Hepatocyte (in vitro differentiated cells): ENCODE measurements around the gene PRDM16. TPM values are rescaled to one million over a fixed set of nuclear protein-coding genes. Genes with fewer than 3 reads are reported as not detected.

ENCODE experiments used
- DNase-seq: peaks from one replicate; pipeline ENCODE4 v3.0.0-alpha.2; 2016; ENCODE audit warnings: low spot score
- H2AFZ ChIP-seq: fragments of 200-600 bp; sonication (generic); 2 replicates; pipeline ENCODE4 v1.6.0; 2016; ENCODE audit warnings: antibody characterized with exemption, mild to moderate bottlenecking
- H3K27ac ChIP-seq: fragments of 200-600 bp; sonication (generic); 2 replicates; pipeline ENCODE4 v1.5.1; 2016; ENCODE audit warnings: mild to moderate bottlenecking
- H3K27me3 ChIP-seq: fragments of 200-600 bp; sonication (generic); 2 replicates; pipeline ENCODE4 v1.6.1; 2016
- H3K36me3 ChIP-seq: fragments of 200-600 bp; sonication (generic); replicated peaks from 2 replicates; pipeline ENCODE4 v1.5.1; 2016; ENCODE audit warnings: low read depth; ENCODE audit not compliant: insufficient read depth
- H3K4me1 ChIP-seq: fragments of 200-600 bp; sonication (generic); 2 replicates; pipeline ENCODE4 v1.5.1; 2016; ENCODE audit warnings: mild to moderate bottlenecking, moderate library complexity; ENCODE audit not compliant: insufficient read depth
- H3K4me2 ChIP-seq: fragments of 200-600 bp; sonication (generic); 2 replicates; pipeline ENCODE4 v1.6.0; 2016
- H3K4me3 ChIP-seq: fragments of 200-600 bp; sonication (generic); 2 replicates; pipeline ENCODE4 v1.5.1; 2016; ENCODE audit warnings: mild to moderate bottlenecking
- H3K79me2 ChIP-seq: fragments of 200-600 bp; sonication (generic); 2 replicates; pipeline ENCODE4 v1.6.0; 2017; ENCODE audit warnings: mild to moderate bottlenecking
- H3K9me2 ChIP-seq: fragments of 200-600 bp; sonication (generic); replicated peaks from 2 replicates; pipeline ENCODE4 v1.6.0; 2017; ENCODE audit warnings: mild to moderate bottlenecking; ENCODE audit not compliant: insufficient read depth
- H3K9me3 ChIP-seq: fragments of 200-600 bp; sonication (generic); 2 replicates; pipeline ENCODE4 v1.5.1; 2016; ENCODE audit warnings: low read depth, mild to moderate bottlenecking
- H4K20me1 ChIP-seq: fragments of 200-600 bp; sonication (generic); 2 replicates; pipeline ENCODE4 v1.6.0; 2016; ENCODE audit warnings: mild to moderate bottlenecking; ENCODE audit not compliant: insufficient read depth, poor library complexity, severe bottlenecking
- CTCF ChIP-seq: fragments of 200-600 bp; sonication (generic); IDR thresholded peaks from 2 replicates; pipeline ENCODE4 v1.5.1; 2016; ENCODE audit warnings: antibody characterized with exemption, mild to moderate bottlenecking; ENCODE audit not compliant: poor library complexity
- EZH2 ChIP-seq: fragments of 200-600 bp; sonication (generic); IDR thresholded peaks from 2 replicates; pipeline ENCODE4 v1.6.1; 2016; ENCODE audit warnings: antibody characterized with exemption, mild to moderate bottlenecking, borderline replicate concordance
- EZH2phosphoT487 ChIP-seq: fragments of 200-600 bp; sonication (generic); IDR thresholded peaks from one replicate; pipeline ENCODE4 v1.6.1; 2018; ENCODE audit warnings: antibody characterized with exemption, mild to moderate bottlenecking, low read depth, moderate library complexity; ENCODE audit not compliant: unreplicated experiment, severe bottlenecking
- whole genome bisulfite sequencing: methylation state at CpG from one replicate; pipeline ENCODE4 v1.1.6; 2016; ENCODE audit warnings: low lambda C conversion rate; ENCODE audit errors: missing lambda C conversion rate; 5-methylcytosine and 5-hydroxymethylcytosine counted together
- polyA plus RNA-seq: library from polyadenylated mRNA; unstranded; fragments of >200 nt; fragmentation: Nextera tagmentation; extraction: Ambion mirVana; gene quantifications from 2 replicates; pipeline ENCODE4 v1.2.1, GENCODE V29; 2016
- total RNA-seq: library from RNA; depleted of rRNA; stranded (reverse); fragments of >200 nt; gene quantifications from 2 replicates; pipeline ENCODE4 v1.2.3, GENCODE V29; 2014

Gene PRDM16
- total and polyA plus RNA-seq, 2 experiments from 2014 or later, result 8.1 to 9.9 TPM

GRCh38 chr1:3277623-3278022 lies 208.6 kb downstream of the PRDM16 start:
- no peaks in the 10 kb centered on the region for H3K27me3 ChIP-seq
- TF ChIP-seq EZH2 (no peak), EZH2phosphoT487 (no peak), CTCF (no peak)
- no peaks in the 10 kb centered on the region for H3K4me1 ChIP-seq
- H4K20me1 ChIP-seq, result no peaks in the 10 kb centered on the region
- WGBS, result 88% methylated on average over 18 of the region's 19 CpGs
- no peak overlapping the region for H3K4me3 ChIP-seq
- no peaks in the 10 kb centered on the region for H3K79me2 ChIP-seq
- H3K4me2 ChIP-seq, result no peak overlapping the region
- no peaks in the 10 kb centered on the region for H3K36me3 ChIP-seq
- H3K27ac ChIP-seq, result no peak overlapping the region
- no peaks in the 10 kb centered on the region for H3K9me2 ChIP-seq
- H2AFZ ChIP-seq, result no peak overlapping the region
- DNase-seq, result no peak
- no peaks in the 10 kb centered on the region for H3K9me3 ChIP-seq

- H3K27ac ChIP-seq, result no peak overlapping the region
- TF ChIP-seq CTCF, result no peak
- TF ChIP-seq EZH2phosphoT487, result no peak
- no peak for TF ChIP-seq EZH2
- 92% methylated on average over 37 of the region's 37 CpGs for WGBS
Measured at GRCh38 chr1:3278416-3279181, 209.6 kb downstream of the PRDM16 start.

GRCh38 chr1:3279182-3279470 lies 210.1 kb downstream of the PRDM16 start:
- Histone ChIP-seq H3K4me2 (no peak overlapping the region), H3K27ac (no peak overlapping the region), H2AFZ (no peak overlapping the region), H3K9me2 (no peaks in the 10 kb centered on the region), H4K20me1 (no peaks in the 10 kb centered on the region), H3K36me3 (no peaks in the 10 kb centered on the region), H3K4me3 (no peak overlapping the region), H3K9me3 (no peaks in the 10 kb centered on the region), H3K79me2 (no peaks in the 10 kb centered on the region), H3K27me3 (no peaks in the 10 kb centered on the region), H3K4me1 (no peaks in the 10 kb centered on the region)
- DNase-seq, result no peak
- TF ChIP-seq EZH2 (no peak), CTCF (no peak), EZH2phosphoT487 (no peak)
- WGBS, result 94% methylated on average over 18 of the region's 19 CpGs

More at GRCh38 chr1:3278416-3279181, 209.6 kb downstream of the PRDM16 start:
- Histone ChIP-seq H3K4me1 (no peaks in the 10 kb centered on the region), H3K9me2 (no peaks in the 10 kb centered on the region), H4K20me1 (no peaks in the 10 kb centered on the region), H3K9me3 (no peaks in the 10 kb centered on the region), H3K27me3 (no peaks in the 10 kb centered on the region), H3K4me2 (no peak overlapping the region), H3K79me2 (no peaks in the 10 kb centered on the region), H2AFZ (no peak overlapping the region), H3K36me3 (no peaks in the 10 kb centered on the region), H3K4me3 (no peak overlapping the region)
- no peak for DNase-seq
